Retinal pigment epithelial cell (primary cell): Measurements from ENCODE around the gene MAP7.

Experiments used
- DNase-seq: peaks from one replicate; pipeline ENCODE4 v3.0.0-alpha.2; 2010; ENCODE audit warnings: low read depth
- H3K4me3 ChIP-seq: 2 replicates; pipeline ENCODE4 v1.5.1; 2011; ENCODE audit warnings: mild to moderate bottlenecking, low read length, control low read depth, moderate library complexity
- CTCF ChIP-seq: conservative IDR thresholded peaks from 2 replicates; pipeline ENCODE4 v1.5.1; 2011; ENCODE audit warnings: low read depth, low read length, control low read depth, inconsistent platforms

Gene MAP7

GRCh38 chr6:136549300-136550044, 750 bp downstream of the MAP7 start:
- peak overlapping the region; percentile 69 for H3K4me3 ChIP-seq
- TF ChIP-seq CTCF, result no peak
- no peak for DNase-seq

DNA sequence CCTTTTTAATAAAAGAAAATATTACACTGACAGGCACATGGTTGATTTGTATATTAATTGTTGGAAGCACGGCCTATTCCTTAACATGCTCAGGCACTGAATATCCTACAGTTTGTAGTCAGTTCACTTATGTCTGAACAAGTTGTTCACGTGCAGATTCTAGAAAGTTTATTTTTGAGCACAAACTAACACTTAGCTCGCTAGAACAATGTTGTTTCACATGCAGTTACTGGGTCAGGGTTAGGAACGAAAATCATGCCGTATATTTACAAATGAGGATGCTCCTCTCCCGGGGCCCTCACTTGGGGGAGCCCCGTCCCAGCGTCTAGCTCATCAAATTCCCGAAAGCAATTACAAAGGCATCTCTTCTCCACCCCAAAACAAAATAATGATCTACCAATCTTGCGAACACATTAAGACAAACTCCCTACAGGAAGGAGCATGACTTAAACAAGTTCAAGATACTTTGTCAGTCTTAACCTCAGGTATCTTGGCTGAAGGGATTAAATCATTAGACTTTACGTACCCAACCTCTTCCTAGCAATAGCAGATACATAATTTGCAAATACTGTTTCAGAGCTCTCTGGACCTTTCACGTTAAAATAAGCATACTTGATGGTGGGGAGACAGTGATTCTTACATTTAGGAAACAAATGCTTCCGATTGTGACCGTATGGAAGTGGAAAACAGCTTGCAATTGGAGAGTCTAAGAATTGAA, 1.5 kb downstream of the MAP7 start:
- no peak for TF ChIP-seq CTCF
- H3K4me3 ChIP-seq, result no peak overlapping the region
- no peak for DNase-seq

DNA sequence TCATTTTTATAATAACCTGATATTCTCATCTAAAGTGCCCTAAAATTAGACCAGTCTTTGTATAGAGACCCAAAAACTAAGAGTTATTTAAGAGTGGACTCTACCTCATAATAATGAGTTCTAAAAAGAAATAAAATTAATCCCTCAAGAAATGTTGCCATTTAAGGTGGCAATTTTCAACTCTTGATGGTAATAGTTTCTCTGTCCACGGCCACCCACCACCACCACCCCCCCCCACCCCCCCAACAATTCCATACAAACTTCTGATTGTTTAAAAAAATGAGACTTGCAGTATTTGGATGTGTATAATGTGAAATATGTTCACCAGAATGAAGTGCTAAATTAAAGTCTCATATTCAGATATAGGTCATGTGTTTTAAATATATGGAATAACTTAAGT, 2.4 kb downstream of the MAP7 start:
- TF ChIP-seq CTCF, result no peak
- no peak overlapping the region for H3K4me3 ChIP-seq

DNA sequence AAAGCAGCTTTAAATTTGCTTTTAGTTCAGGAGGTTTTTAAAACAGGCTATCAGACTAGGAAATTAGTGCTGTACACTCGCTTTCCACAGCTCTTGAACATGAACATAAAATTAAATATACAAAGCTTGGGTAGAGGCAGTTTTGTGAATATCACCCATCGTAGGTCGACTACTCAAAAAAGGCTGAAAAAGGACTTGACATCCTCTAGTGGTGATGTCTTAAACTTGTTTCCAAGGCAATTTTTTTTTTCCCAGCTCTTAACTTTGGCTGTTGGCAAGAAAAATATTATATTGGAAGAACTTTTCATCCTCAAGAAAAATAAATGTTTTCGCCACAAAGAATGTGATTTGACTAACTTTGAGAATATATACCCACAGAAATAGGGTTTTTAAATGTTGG, 2.9 kb downstream of the MAP7 start:
- no peak for DNase-seq
- TF ChIP-seq CTCF, result peak; percentile 80
- H3K4me3 ChIP-seq, result no peak overlapping the region

More for the DNA sequence above, 2.4 kb downstream of the MAP7 start:
- DNase-seq, result no peak

DNA sequence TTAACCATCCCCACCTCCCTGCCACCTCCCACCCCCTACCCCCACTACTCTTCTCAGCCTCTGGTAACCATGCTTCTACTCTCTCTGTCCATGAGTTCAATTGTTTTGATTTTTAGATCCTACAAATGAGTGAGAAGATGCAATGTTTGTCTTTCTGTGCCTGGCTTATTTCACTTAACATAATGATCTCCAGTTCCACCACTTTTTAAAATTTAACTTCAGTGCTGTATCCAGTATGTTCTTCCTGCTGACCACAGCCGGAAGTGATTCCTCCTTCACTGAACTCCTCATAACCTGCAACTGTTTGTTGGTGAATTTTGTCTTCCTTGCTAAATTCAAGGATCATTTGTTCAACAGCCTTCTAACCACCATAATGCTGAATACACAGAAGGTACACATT, 3.9 kb downstream of the MAP7 start:
- DNase-seq, result no peak
- no peak for TF ChIP-seq CTCF
- H3K4me3 ChIP-seq, result no peak overlapping the region

- H3K4me3 ChIP-seq, result no peak overlapping the region
- no peak for TF ChIP-seq CTCF
- DNase-seq, result no peak
These were observed 5.9 kb downstream of the MAP7 start for GRCh38 chr6:136544326-136544725.

- no peak overlapping the region for H3K4me3 ChIP-seq
- DNase-seq, result no peak
- TF ChIP-seq CTCF, result no peak
These were observed 8.8 kb downstream of the MAP7 start for GRCh38 chr6:136541395-136541794.
